BJ (cell line): ENCODE data around the gene TEX19. TPM values are rescaled to one million over a fixed set of nuclear protein-coding genes. Genes with fewer than 3 reads are reported as not detected.

Experiments
- CTCF ChIA-PET: fragments of 350-600 bp; formaldehyde crosslinking; extraction: SDS; loops from one replicate; lab custom pipeline; 2021; ENCODE audit warnings: antibody characterized with exemption, inconsistent platforms; lab: Yijun Ruan, JAX
- POLR2A ChIA-PET: fragments of 300-600 bp; sonication (Branson Sonifier 250); formaldehyde crosslinking; extraction: SDS; loops from one replicate; lab custom pipeline; 2021; ENCODE audit warnings: antibody characterized with exemption; lab: Charles Lee
- DNase-seq: peaks from one replicate; pipeline ENCODE4 v3.0.0-alpha.2; 2011; ENCODE audit warnings: low read depth
- H3K27me3 ChIP-seq: 2 replicates; pipeline ENCODE4 v1.6.0; 2011; ENCODE audit warnings: low read length; ENCODE audit not compliant: control insufficient read depth, insufficient read depth
- H3K36me3 ChIP-seq: 2 replicates; pipeline ENCODE4 v1.5.1; 2011; ENCODE audit warnings: low read length; ENCODE audit not compliant: control insufficient read depth, insufficient read depth
- H3K4me3 ChIP-seq: 2 replicates; pipeline ENCODE4 v1.5.1; 2011; ENCODE audit warnings: low read depth, mild to moderate bottlenecking, control low read depth, low read length
- CTCF ChIP-seq: IDR thresholded peaks from 2 replicates; pipeline ENCODE4 v1.5.1; 2011; ENCODE audit warnings: low read depth, mild to moderate bottlenecking, control low read depth, inconsistent platforms, low read length, moderate library complexity; ENCODE audit not compliant: insufficient read depth
- polyA plus RNA-seq: library from polyadenylated mRNA; depleted of rRNA; stranded (reverse); fragments of >200 nt; gene quantifications from 2 replicates; pipeline ENCODE4 v1.2.3, GENCODE V29; 2011

TEX19 gene
- polyA plus RNA-seq, 1 experiment: 0.06 TPM

GRCh38 chr17:82316651-82317393, 42.2 kb upstream of the TEX19 start:
- H3K27me3 ChIP-seq: peaks cover 9% of the 10 kb centered on the region
- H3K36me3 ChIP-seq: no peaks in the 10 kb centered on the region
- no peak for DNase-seq
- TF ChIP-seq CTCF: no peak
- CTCF ChIA-PET: interaction anchor here (1.4 to 1.9 kb wide), 2 partner anchors 12 to 16 kb away, joined by 3 to 11 read pairs; no protein-coding TSS in a partner anchor
- POLR2A ChIA-PET: no interaction called here
- no peak overlapping the region for H3K4me3 ChIP-seq

- no peak for TF ChIP-seq CTCF
- H3K4me3 ChIP-seq: no peak within 1 kb of the TSS
- no peaks in the 10 kb centered on the region for H3K36me3 ChIP-seq
- CTCF ChIA-PET: interaction anchor here (1.4 to 1.9 kb wide), 2 partner anchors 13 to 16 kb away, joined by 3 to 11 read pairs; no protein-coding TSS in a partner anchor
- DNase-seq: no peak
- POLR2A ChIA-PET: no interaction called here
- H3K27me3 ChIP-seq: peaks cover 9% of the 10 kb centered on the region
Observed at GRCh38 chr17:82317394-82318168, 41.5 kb upstream of the TEX19 start, which contains the start of gene CD7. TSS of gene CD7 (minus strand) at chr17:82317608. CDS start at chr17:82317495, 113 bp downstream.

- CTCF ChIA-PET: interaction anchor here (1.4 to 1.9 kb wide), 2 partner anchors 14 to 17 kb away, joined by 3 to 11 read pairs; no protein-coding TSS in a partner anchor
- POLR2A ChIA-PET: no interaction called here
- H3K36me3 ChIP-seq: no peaks in the 10 kb centered on the region
- H3K27me3 ChIP-seq: peaks cover 9% of the 10 kb centered on the region
- no peak for DNase-seq
- no peak for TF ChIP-seq CTCF
- no peak overlapping the region for H3K4me3 ChIP-seq
Observed at GRCh38 chr17:82318169-82318498, 40.9 kb upstream of the TEX19 start.

- TF ChIP-seq CTCF: no peak
- no peak for DNase-seq
- ChIA-PET CTCF (no interaction called here), POLR2A (no interaction called here)
- Histone ChIP-seq H3K4me3 (no peak overlapping the region), H3K27me3 (peaks cover 9% of the 10 kb centered on the region), H3K36me3 (no peaks in the 10 kb centered on the region)
Observed at GRCh38 chr17:82318772-82319606, 40.1 kb upstream of the TEX19 start.
